Measurements from ENCODE around the gene HINT2. TPM values are rescaled to one million over a fixed set of nuclear protein-coding genes. Genes with fewer than 3 reads are reported as not detected.

The HINT2 gene
- total RNA-seq, 2 donors from 2014 or later: 69.2 to 80.9 TPM

DNA sequence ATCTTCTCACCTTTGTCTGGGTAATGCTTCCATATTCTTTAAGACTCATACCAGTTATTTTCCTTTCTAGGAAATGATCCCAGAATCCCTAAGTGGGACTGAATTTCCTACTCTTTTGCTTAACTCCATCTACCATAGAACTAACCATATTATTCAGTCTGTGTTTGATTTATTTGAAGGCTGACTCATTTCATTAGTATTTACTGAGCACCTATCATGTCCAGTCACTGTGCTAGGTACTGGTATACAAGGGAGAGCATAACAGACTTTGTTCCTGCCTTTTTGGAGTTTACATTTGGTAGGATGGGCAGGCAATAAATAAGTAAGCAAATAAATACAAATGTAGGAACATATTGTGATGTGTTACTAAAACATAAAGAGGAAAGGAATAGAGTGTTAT, 19.1 kb downstream of the HINT2 start:
- no peaks in the 10 kb centered on the region for H3K27me3 Mint-ChIP-seq (ENCODE audit: low read depth)
- H3K36me3 Mint-ChIP-seq (ENCODE audit: insufficient read depth in 2 of 2): no peaks in the 10 kb centered on the region
- H3K9me3 Mint-ChIP-seq: no peaks in the 10 kb centered on the region
- DNase-seq: no peak
- H3K4me3 Mint-ChIP-seq: no peak overlapping the region
- H3K4me1 Mint-ChIP-seq (ENCODE audit: low read depth): peaks cover 24% of the 10 kb centered on the region
- H3K27ac Mint-ChIP-seq: no peak overlapping the region
- ATAC-seq (replicated peaks in 1 of 2): no peak

DNA sequence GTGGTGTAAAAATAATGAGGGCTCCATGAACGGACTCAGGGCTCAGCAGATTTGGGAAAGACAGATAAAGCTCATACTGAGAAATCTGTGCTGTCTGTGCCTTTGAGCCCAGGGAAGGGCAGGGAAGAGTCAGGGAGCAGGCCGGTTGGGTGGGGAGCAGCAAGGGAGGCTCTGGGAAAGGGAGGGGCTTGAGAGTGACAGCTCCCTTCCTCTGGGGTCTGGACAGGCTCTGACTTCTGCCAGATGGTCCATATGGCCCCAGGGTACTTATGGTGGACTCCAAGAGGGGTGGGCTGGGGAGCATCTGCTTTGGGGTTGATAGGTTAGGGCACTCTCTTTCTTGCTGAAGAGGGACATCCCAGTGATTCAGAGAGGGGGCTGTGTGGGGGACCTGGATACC, 21.4 kb downstream of the HINT2 start:
- no peak for DNase-seq
- peaks cover 17% of the 10 kb centered on the region for H3K4me1 Mint-ChIP-seq (ENCODE audit: low read depth)
- H3K27ac Mint-ChIP-seq: no peak overlapping the region
- H3K27me3 Mint-ChIP-seq (ENCODE audit: low read depth): no peaks in the 10 kb centered on the region
- no peaks in the 10 kb centered on the region for H3K9me3 Mint-ChIP-seq
- no peak overlapping the region for H3K4me3 Mint-ChIP-seq
- no peaks in the 10 kb centered on the region for H3K36me3 Mint-ChIP-seq (ENCODE audit: insufficient read depth in 2 of 2)
- ATAC-seq (replicated peaks in 1 of 2): no peak

DNA sequence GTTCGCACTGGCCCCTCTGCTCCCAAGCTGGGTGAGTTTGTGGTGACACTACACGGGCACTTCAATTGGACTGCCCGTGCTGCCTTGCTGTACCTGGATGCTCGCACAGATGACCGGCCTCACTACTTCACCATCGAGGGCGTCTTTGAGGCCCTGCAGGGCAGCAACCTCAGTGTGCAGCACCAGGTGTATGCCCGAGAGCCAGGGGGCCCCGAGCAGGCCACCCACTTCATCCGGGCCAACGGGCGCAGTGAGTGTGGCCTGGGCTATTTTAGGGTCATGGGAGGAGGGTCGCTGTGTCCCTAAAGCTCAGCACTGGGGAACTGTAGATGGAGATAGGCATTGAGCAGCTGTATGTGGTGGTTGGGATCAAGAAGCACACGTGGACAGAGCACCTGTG, 22.0 kb downstream of the HINT2 start:
- no peaks in the 10 kb centered on the region for H3K27me3 Mint-ChIP-seq (ENCODE audit: low read depth)
- no peak for ATAC-seq (replicated peaks in 1 of 2)
- H3K9me3 Mint-ChIP-seq: no peaks in the 10 kb centered on the region
- no peak for DNase-seq
- H3K36me3 Mint-ChIP-seq (ENCODE audit: insufficient read depth in 2 of 2): no peaks in the 10 kb centered on the region
- no peak overlapping the region for H3K4me3 Mint-ChIP-seq
- no peak overlapping the region for H3K27ac Mint-ChIP-seq
- peaks cover 11% of the 10 kb centered on the region for H3K4me1 Mint-ChIP-seq (ENCODE audit: low read depth)

DNA sequence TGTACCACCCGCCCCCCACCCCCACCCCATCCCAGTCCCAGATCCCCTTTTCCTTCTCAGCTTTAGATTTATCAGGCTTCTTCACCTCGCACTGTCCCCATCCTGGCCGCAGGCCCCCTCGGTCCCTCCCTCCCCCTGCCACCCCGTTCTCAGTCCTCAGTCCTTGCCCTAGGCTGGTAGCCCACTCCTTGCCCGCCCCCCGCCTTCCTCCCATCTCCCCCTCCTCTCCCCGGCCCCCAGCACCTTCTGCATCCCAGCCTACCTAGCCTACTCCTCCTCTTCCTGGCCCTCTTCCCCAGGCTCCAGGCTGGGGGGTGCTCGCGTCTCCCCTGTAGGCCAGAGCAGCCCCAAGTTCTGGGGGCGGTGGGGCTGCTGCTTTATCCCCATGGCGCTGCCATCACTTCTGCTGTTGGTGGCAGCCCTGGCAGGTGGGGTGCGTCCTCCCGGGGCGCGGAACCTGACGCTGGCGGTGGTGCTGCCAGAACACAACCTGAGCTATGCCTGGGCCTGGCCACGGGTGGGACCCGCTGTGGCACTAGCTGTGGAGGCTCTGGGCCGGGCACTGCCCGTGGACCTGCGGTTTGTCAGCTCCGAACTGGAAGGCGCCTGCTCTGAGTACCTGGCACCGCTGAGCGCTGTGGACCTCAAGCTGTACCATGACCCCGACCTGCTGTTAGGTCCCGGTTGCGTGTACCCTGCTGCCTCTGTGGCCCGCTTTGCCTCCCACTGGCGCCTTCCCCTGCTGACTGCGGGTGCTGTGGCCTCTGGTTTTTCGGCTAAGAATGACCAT, 22.6 kb downstream of the HINT2 start:
- no peaks in the 10 kb centered on the region for H3K27me3 Mint-ChIP-seq (ENCODE audit: low read depth)
- DNase-seq: no peak
- no peak overlapping the region for H3K4me3 Mint-ChIP-seq
- H3K36me3 Mint-ChIP-seq (ENCODE audit: insufficient read depth in 2 of 2): no peaks in the 10 kb centered on the region
- peaks cover 5% of the 10 kb centered on the region for H3K4me1 Mint-ChIP-seq (ENCODE audit: low read depth)
- no peak for ATAC-seq (replicated peaks in 1 of 2)
- H3K9me3 Mint-ChIP-seq: no peaks in the 10 kb centered on the region
- H3K27ac Mint-ChIP-seq: no peak overlapping the region

DNA sequence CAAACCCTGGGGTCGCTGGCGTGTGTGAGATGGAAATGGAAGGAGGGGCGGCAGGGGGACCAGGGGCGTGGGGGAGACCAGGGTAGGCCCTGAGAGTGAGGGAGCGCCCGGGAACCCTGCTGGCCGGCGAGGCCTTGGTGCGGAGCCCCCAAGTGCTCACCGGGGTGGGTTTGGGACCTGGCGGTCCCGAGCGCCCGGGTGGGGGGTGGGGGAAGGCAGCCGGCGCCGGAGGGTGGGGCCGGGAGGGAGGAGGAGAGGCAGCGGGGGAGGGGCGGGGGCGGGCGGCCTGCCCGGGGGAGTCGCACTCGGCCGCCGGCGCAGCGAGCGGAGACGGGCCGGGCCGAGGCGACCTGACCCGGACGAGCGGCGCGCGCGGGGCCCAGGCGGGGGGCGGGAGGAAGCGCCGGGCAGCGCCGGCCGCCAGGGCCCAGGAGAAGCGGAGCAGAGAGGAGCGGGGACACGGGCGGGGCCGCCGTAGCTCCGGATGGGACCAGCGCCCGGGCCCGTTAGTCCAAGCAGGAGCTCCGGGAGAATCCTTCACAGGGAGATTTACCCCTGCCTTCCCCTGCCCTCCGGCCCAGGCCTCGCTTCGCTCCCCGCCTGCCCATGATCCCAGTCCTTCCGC, 23.4 kb downstream of the HINT2 start, which contains the start of gene NPR2:
NPR2 (plus strand) TSS at position 295 of the 625 bp plus-strand sequence. CDS start 818 bp downstream, outside the sequence.
- Mint-ChIP-seq H3K27me3 (ENCODE audit: low read depth) (no peaks in the 10 kb centered on the region), H3K4me3 (no peak within 1 kb of the TSS), H3K4me1 (ENCODE audit: low read depth) (no peaks in the 10 kb centered on the region), H3K9me3 (no peaks in the 10 kb centered on the region), H3K36me3 (ENCODE audit: insufficient read depth in 2 of 2) (no peaks in the 10 kb centered on the region), H3K27ac (no peak within 1 kb of the TSS)
- DNase-seq (no peak), ATAC-seq (replicated peaks in 1 of 2) (no peak)

DNA sequence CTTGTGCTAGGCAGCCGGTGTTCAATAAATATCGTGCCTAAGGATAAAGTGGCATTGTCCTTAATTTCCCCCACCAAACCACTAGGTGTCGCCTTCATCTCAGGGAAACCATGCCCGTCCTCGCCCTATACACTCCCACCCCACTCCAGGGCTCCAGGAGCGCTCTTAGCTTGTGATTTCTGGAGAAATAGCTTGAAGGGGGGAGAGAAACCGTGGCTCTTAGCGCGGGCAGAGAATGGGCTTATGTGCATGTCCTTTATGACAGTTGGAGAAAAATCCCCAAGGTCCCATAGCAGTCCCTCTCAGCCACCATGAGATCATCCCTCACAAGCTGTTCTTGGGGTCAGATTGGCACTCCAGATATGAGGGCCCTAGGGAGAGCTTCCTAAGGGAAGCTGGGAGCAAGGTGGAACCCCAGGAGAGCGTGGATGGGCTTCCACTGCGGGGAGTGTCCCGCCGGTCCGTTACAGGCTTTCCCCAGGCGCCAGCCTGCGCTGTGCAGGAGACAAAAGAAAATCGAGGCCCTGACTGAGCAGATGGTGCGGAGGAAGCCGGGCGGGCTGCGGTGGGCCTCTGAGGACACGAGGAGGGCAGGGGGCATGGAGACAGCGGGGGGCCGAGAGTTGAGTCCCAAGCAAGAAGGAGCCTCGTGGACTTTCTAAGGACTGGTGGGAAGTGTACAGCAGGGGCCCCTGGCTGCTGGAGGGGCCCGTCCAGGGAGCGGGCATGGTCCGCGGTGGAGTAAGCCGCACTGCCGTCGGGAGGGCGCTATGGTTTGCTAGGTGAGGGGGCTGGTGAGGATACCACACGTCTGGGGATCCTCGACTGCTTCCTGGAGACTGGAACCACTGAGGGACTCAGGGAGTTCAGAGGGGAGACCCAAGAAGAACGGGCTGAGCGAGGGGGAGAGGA, 24.2 kb downstream of the HINT2 start:
- DNase-seq (peak; percentile 54 to 63), ATAC-seq (replicated peaks in 1 of 2) (peak; percentile 82 to 84)
- H3K9me3 Mint-ChIP-seq: no peaks in the 10 kb centered on the region
- H3K27me3 Mint-ChIP-seq (ENCODE audit: low read depth): no peaks in the 10 kb centered on the region
- no peaks in the 10 kb centered on the region for H3K4me1 Mint-ChIP-seq (ENCODE audit: low read depth)
- no peak overlapping the region for H3K27ac Mint-ChIP-seq
- H3K36me3 Mint-ChIP-seq (ENCODE audit: insufficient read depth in 2 of 2): peaks cover 0 to 3% of the 10 kb centered on the region in 2 donors
- H3K4me3 Mint-ChIP-seq: no peak overlapping the region

DNA sequence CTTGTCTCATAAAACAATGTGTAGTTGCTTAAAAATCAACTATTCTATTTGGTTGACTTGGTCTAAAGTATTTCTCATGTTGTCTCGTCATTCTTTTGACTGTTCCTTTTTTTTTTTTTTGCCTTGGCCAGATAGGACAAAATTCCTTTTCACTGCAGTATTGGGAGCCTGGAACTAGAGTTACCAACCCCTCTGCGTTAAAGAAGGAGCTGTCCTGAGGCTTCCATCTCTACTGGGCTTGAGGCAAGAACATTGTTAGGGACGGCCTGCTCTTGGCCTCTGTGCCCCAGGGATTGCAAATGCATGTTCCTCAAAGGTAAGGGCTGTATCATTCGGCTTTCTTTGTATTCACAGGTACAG, 24.8 kb downstream of the HINT2 start:
- H3K4me1 Mint-ChIP-seq (ENCODE audit: low read depth): no peaks in the 10 kb centered on the region
- peaks cover 0 to 3% of the 10 kb centered on the region in 2 donors for H3K36me3 Mint-ChIP-seq (ENCODE audit: insufficient read depth in 2 of 2)
- no peaks in the 10 kb centered on the region for H3K9me3 Mint-ChIP-seq
- H3K27me3 Mint-ChIP-seq (ENCODE audit: low read depth): no peaks in the 10 kb centered on the region
- ATAC-seq (replicated peaks in 1 of 2) (peak in 1 of 2 donors; percentile 19), DNase-seq (no peak)
- no peak overlapping the region for H3K27ac Mint-ChIP-seq
- H3K4me3 Mint-ChIP-seq: no peak overlapping the region

DNA sequence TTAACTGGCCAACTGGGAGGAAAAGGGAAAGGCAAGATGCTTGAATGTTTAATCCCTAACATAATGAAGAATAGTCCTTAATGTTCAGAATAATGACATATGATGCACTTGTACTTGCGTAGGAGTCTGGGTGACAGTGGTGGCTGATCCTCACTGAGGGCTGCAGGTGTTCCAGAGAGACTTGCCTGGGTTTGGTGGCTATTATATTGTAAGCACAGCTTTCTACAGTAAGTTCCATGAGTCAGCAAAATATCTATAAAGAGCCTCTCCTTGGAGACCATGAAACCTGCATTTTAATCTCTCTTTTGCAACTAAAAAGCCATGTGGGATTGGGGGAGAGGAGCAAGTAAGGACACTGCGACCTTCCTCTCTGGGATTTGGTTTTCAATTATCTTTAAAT, 25.3 kb downstream of the HINT2 start:
- ATAC-seq (replicated peaks in 1 of 2) (no peak), DNase-seq (no peak)
- Mint-ChIP-seq H3K36me3 (ENCODE audit: insufficient read depth in 2 of 2) (peaks cover 0 to 3% of the 10 kb centered on the region in 2 donors), H3K27me3 (ENCODE audit: low read depth) (no peaks in the 10 kb centered on the region), H3K9me3 (no peaks in the 10 kb centered on the region), H3K27ac (no peak overlapping the region), H3K4me3 (no peak overlapping the region), H3K4me1 (ENCODE audit: low read depth) (no peaks in the 10 kb centered on the region)

DNA sequence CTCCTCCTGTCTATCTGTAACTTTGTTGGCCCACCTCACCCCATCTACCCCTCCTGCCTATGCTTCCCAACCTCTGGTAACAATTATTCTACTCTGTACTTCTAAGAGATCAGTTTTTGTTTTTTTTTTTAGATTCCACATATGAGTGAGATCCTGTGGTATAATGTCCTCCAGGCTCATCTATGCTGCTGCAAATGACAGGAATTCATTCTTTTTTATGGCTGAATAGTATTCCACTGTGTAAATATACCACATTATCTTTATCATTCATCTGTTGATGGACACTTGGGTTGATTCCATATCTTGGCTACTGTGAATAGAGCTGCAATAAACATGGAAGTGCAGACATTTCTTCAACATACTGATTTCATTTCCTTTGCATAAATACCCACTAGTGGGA, 31.4 kb downstream of the HINT2 start:
- Mint-ChIP-seq H3K27me3 (ENCODE audit: low read depth) (no peaks in the 10 kb centered on the region), H3K36me3 (ENCODE audit: insufficient read depth in 2 of 2) (peaks cover 0 to 10% of the 10 kb centered on the region in 2 donors), H3K4me1 (ENCODE audit: low read depth) (no peaks in the 10 kb centered on the region), H3K4me3 (no peak overlapping the region), H3K9me3 (no peaks in the 10 kb centered on the region), H3K27ac (no peak overlapping the region)
- DNase-seq (no peak), ATAC-seq (replicated peaks in 1 of 2) (no peak)

DNA sequence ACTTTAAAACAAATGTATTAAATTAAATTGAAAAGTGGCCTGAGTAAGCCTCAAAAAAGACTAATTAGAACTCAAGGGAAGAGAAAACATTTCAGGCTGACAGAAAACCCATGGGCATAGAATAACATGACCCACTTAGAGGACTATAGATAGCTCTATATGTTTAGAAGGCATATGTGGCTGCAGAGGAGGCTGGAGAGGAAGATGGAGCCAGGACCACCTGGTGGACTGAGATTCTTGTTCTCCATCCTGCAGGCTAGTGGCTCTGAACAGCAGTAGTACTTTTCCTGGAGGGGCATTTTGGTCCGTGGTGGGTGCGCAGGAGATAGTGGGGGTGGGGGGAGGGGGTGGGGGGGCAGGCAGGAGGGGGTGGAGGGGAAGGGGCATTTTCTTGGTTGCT, 33.8 kb downstream of the HINT2 start:
- ATAC-seq (replicated peaks in 1 of 2) (no peak), DNase-seq (no peak)
- Mint-ChIP-seq H3K4me3 (no peak overlapping the region), H3K9me3 (no peaks in the 10 kb centered on the region), H3K4me1 (ENCODE audit: low read depth) (no peaks in the 10 kb centered on the region), H3K36me3 (ENCODE audit: insufficient read depth in 2 of 2) (peaks cover 0 to 7% of the 10 kb centered on the region in 2 donors), H3K27ac (no peak overlapping the region), H3K27me3 (ENCODE audit: low read depth) (no peaks in the 10 kb centered on the region)

DNA sequence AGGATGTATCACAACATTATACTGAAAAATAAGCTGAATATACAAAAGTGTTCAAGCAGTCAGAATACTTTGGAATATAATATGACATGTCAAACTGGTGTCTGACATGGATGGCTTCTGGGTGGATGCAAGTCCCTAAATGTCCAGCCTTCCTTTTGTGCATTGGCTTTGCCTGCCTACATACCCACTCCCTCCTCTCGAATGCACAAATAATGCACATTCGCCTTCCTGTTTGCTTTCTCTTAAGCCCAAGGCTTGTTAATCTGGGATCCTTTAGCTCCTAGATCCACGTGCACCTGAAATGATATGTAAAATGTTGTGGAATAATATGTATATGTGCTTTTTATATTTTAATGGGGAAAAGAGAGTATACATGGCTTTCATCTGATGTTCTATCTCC, 36.3 kb downstream of the HINT2 start:
- H3K9me3 Mint-ChIP-seq: no peaks in the 10 kb centered on the region
- no peak overlapping the region for H3K27ac Mint-ChIP-seq
- no peaks in the 10 kb centered on the region for H3K27me3 Mint-ChIP-seq (ENCODE audit: low read depth)
- no peaks in the 10 kb centered on the region for H3K4me1 Mint-ChIP-seq (ENCODE audit: low read depth)
- ATAC-seq (replicated peaks in 1 of 2): no peak
- H3K4me3 Mint-ChIP-seq: no peak overlapping the region
- DNase-seq: no peak
- H3K36me3 Mint-ChIP-seq (ENCODE audit: insufficient read depth in 2 of 2): peaks cover 0 to 5% of the 10 kb centered on the region in 2 donors

DNA sequence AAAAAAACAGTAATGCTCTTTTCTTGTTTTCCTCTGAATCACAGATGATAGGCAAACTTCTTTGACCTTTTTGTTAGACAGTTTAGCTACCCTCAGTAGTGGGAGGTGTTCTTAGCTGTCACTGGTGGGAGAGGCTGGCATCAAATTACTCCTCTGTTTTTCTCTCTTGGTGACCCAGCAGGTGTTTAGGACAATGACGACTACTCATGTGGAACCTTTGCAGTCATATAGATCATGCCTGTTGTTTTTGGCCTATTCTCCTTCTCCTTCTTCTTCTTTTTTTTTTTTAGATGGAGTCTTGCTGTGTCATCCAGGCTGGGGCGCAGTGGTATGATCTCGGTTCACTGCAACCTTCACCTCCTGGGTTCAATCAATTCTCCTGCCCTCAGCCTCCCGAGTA, 38.8 kb downstream of the HINT2 start:
- Mint-ChIP-seq H3K27ac (no peak overlapping the region), H3K27me3 (ENCODE audit: low read depth) (no peaks in the 10 kb centered on the region), H3K4me1 (ENCODE audit: low read depth) (no peaks in the 10 kb centered on the region), H3K4me3 (no peak overlapping the region), H3K9me3 (no peaks in the 10 kb centered on the region), H3K36me3 (ENCODE audit: insufficient read depth in 2 of 2) (peaks cover 0 to 2% of the 10 kb centered on the region in 2 donors)
- ATAC-seq (replicated peaks in 1 of 2) (peak; percentile 31 to 44), DNase-seq (no peak)

Data from activated T-cell treated with anti-CD3 and anti-CD28 coated beads, Interleukin-2, amount 50 U/mL, for 72 hours (primary cell).